Breast epithelium (tissue), 3 donors: ENCODE data around the gene CD247.

ENCODE experiments used
- POLR2A ChIP-seq: fragments of 450-650 bp; IDR thresholded peaks from one replicate; pipeline ENCODE4 v1.6.1; 2016; ENCODE audit warnings: antibody characterized with exemption, mild to moderate bottlenecking, moderate library complexity
- TF ChIP-seq, protein P1 (sequence below), 3 donors: fragments of 450-650 bp; IDR thresholded peaks; one replicate each; pipeline ENCODE4 v1.5.1; 2016 to 2017; ENCODE audit warnings: antibody characterized with exemption in 3 of 3, mild to moderate bottlenecking in 3 of 3, moderate library complexity in 3 of 3

DNA sequence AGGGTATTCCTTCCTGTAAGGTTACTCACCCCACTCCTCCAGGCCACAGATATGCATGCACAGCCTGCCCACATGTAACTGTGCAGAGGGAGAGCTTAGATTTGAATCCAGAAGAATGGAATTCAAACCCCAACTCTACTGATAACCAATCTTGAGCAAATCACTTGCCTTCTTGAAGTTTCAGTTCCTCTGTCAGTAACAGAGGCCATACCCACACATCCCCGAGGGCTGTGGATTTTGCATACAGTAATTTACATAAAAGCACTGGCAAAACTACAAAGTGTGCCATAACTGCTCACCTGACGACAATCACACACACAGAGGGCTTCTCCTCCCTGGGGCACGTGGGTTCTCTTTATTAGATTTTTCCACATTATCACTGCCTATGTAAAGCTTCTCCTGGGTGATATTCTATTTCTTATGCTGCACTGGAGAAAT is 18.6 kb downstream of the CD247 start:
- TF ChIP-seq POLR2A = no peak
- TF ChIP-seq, protein P1, sequence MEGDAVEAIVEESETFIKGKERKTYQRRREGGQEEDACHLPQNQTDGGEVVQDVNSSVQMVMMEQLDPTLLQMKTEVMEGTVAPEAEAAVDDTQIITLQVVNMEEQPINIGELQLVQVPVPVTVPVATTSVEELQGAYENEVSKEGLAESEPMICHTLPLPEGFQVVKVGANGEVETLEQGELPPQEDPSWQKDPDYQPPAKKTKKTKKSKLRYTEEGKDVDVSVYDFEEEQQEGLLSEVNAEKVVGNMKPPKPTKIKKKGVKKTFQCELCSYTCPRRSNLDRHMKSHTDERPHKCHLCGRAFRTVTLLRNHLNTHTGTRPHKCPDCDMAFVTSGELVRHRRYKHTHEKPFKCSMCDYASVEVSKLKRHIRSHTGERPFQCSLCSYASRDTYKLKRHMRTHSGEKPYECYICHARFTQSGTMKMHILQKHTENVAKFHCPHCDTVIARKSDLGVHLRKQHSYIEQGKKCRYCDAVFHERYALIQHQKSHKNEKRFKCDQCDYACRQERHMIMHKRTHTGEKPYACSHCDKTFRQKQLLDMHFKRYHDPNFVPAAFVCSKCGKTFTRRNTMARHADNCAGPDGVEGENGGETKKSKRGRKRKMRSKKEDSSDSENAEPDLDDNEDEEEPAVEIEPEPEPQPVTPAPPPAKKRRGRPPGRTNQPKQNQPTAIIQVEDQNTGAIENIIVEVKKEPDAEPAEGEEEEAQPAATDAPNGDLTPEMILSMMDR (IDR thresholded peaks at IDR 0.05) = no peak
